Caco-2 (cell line): Measurements from ENCODE around the gene SLFN12L. TPM values are rescaled to one million over a fixed set of nuclear protein-coding genes. Genes with fewer than 3 reads are reported as not detected.

Experiments
- BruUV-seq: library from RNA; stranded (reverse); fragments of 400-500 nt; replicated peaks from 2 replicates; lab custom pipeline; 2021; lab: Mats Ljungman, UMichigan
- CTCF ChIA-PET: fragments of 300-600 bp; sonication (Branson Sonifier 250); formaldehyde crosslinking; loops from one replicate; lab custom pipeline; 2022; ENCODE audit warnings: antibody characterized with exemption; lab: Charles Lee
- POLR2A ChIA-PET: fragments of 300-600 bp; sonication (Branson Sonifier 250); formaldehyde crosslinking; loops from one replicate; lab custom pipeline; 2022; ENCODE audit warnings: antibody characterized with exemption; lab: Charles Lee
- DNase-seq, 2 experiments: peaks; one replicate each; pipeline versions ENCODE4 v3.0.0 to v3.0.0-alpha.2; 2020 to 2022
- H3K27me3 ChIP-seq: replicated peaks from 2 replicates; pipeline ENCODE4 v1.6.0; 2011; ENCODE audit warnings: low read length; ENCODE audit not compliant: control insufficient read depth, insufficient read depth
- H3K36me3 ChIP-seq: 2 replicates; pipeline ENCODE4 v1.5.1; 2011; ENCODE audit warnings: low read length; ENCODE audit not compliant: control insufficient read depth, insufficient read depth
- H3K4me1 ChIP-seq: fragments of 250-450 bp; sonication (Bioruptor Pico); 2 replicates; pipeline ENCODE4 v1.5.1; 2020; ENCODE audit warnings: mild to moderate bottlenecking
- H3K4me3 ChIP-seq: 2 replicates; pipeline ENCODE4 v1.5.1; 2011; ENCODE audit warnings: low read depth, mild to moderate bottlenecking, control low read depth, low read length
- H3K9me3 ChIP-seq: fragments of 250-450 bp; sonication (Bioruptor Pico); 2 replicates; pipeline ENCODE4 v1.5.1; 2020; ENCODE audit warnings: mild to moderate bottlenecking, moderate library complexity
- H3K27ac Mint-ChIP-seq: one replicate; pipeline ENCODE4 v1.8.0; 2022; ENCODE audit warnings: mixed read lengths; ENCODE audit not compliant: unreplicated experiment
- H3K27me3 Mint-ChIP-seq: one replicate; pipeline ENCODE4 v1.8.0; 2022; ENCODE audit warnings: mixed read lengths; ENCODE audit not compliant: insufficient read depth, unreplicated experiment
- H3K36me3 Mint-ChIP-seq: one replicate; pipeline ENCODE4 v1.8.0; 2022; ENCODE audit warnings: mild to moderate bottlenecking, mixed read lengths; ENCODE audit not compliant: insufficient read depth, unreplicated experiment
- H3K4me1 Mint-ChIP-seq: one replicate; pipeline ENCODE4 v1.8.0; 2022; ENCODE audit warnings: low read depth, mixed read lengths; ENCODE audit not compliant: unreplicated experiment
- H3K4me3 Mint-ChIP-seq: one replicate; pipeline ENCODE4 v1.8.0; 2022; ENCODE audit warnings: mild to moderate bottlenecking, moderate library complexity, mixed read lengths; ENCODE audit not compliant: unreplicated experiment
- H3K9me3 Mint-ChIP-seq: one replicate; pipeline ENCODE4 v1.8.0; 2022; ENCODE audit warnings: mixed read lengths; ENCODE audit not compliant: unreplicated experiment
- CTCF ChIP-seq, 2 experiments: fragments of 200-600 bp in 1 of 2; IDR thresholded peaks; 1 replicate in 1 of 2; 2 replicates in 1 of 2; pipeline versions ENCODE4 v1.5.1 to v1.8.0; 2011 to 2022; ENCODE audit warnings: antibody characterized with exemption in 1 of 2, control low read depth in 1 of 2, inconsistent platforms in 1 of 2, low read depth in 1 of 2, low read length in 1 of 2, mild to moderate bottlenecking in 1 of 2, moderate library complexity in 1 of 2; ENCODE audit not compliant: insufficient read depth in 1 of 2, severe bottlenecking in 1 of 2, unreplicated experiment in 1 of 2
- intact Hi-C: fragments of 100-400 bp; cut with micrococcal nuclease; formaldehyde crosslinking; loops from one replicate; pipeline ENCODE4 v1.10.0; 2022; ENCODE audit not compliant: unreplicated experiment
- total RNA-seq: library from RNA; stranded (reverse); gene quantifications from 2 replicates; pipeline ENCODE4 v1.2.3, GENCODE V29; 2022

The SLFN12L gene
- total RNA-seq, 1 experiment from 2014 or later: not detected

- no TSS peak for BruUV-seq
- no peak for DNase-seq
- H3K4me1 Mint-ChIP-seq: no peaks in the 10 kb centered on the region
- Histone ChIP-seq H3K27me3 (no peaks in the 10 kb centered on the region; the same call in none of the 2 replicates), H3K9me3 (no peaks in the 10 kb centered on the region), H3K4me3 (no peak overlapping the region), H3K36me3 (no peaks in the 10 kb centered on the region), H3K4me1 (no peaks in the 10 kb centered on the region)
- H3K4me3 Mint-ChIP-seq: no peak overlapping the region
- H3K9me3 Mint-ChIP-seq: no peaks in the 10 kb centered on the region
- TF ChIP-seq CTCF (IDR thresholded peaks at IDR 0.05; ENCODE audit: insufficient read depth in 1 of 2, low read depth in 1 of 2, low read length in 1 of 2, severe bottlenecking in 1 of 2, unreplicated experiment in 1 of 2): no peak
- peaks cover 37% of the 10 kb centered on the region for H3K27me3 Mint-ChIP-seq
- H3K27ac Mint-ChIP-seq: no peak overlapping the region
- ChIA-PET CTCF (no interaction called here), POLR2A (no interaction called here)
- intact Hi-C loops: no loop called here
- no peaks in the 10 kb centered on the region for H3K36me3 Mint-ChIP-seq
Measured at GRCh38 chr17:35548208-35548810, 10.8 kb upstream of the SLFN12L start.

GRCh38 chr17:35546487-35546886, 9.0 kb upstream of the SLFN12L start:
- ChIA-PET CTCF (interaction anchor here (1.2 kb wide), 1 partner anchor 13 kb away, joined by 3 read pairs; no protein-coding TSS in a partner anchor), POLR2A (no interaction called here)
- no peaks in the 10 kb centered on the region for H3K36me3 ChIP-seq
- no peak overlapping the region for H3K4me3 ChIP-seq
- no peak for DNase-seq
- TF ChIP-seq CTCF (IDR thresholded peaks at IDR 0.05; ENCODE audit: insufficient read depth in 1 of 2, low read depth in 1 of 2, low read length in 1 of 2, severe bottlenecking in 1 of 2, unreplicated experiment in 1 of 2): no peak
- Mint-ChIP-seq H3K27ac (no peak overlapping the region), H3K36me3 (no peaks in the 10 kb centered on the region), H3K27me3 (peaks cover 37% of the 10 kb centered on the region), H3K9me3 (no peaks in the 10 kb centered on the region), H3K4me3 (no peak overlapping the region), H3K4me1 (no peaks in the 10 kb centered on the region)
- BruUV-seq: no TSS peak
- H3K27me3 ChIP-seq: no peaks in the 10 kb centered on the region; the same call in 1 of the 2 replicates
- H3K4me1 ChIP-seq: no peaks in the 10 kb centered on the region
- intact Hi-C loops: no loop called here
- no peaks in the 10 kb centered on the region for H3K9me3 ChIP-seq

- no peaks in the 10 kb centered on the region for H3K4me1 Mint-ChIP-seq
- Histone ChIP-seq H3K9me3 (no peaks in the 10 kb centered on the region), H3K27me3 (no peaks in the 10 kb centered on the region; the same call in 1 of the 2 replicates), H3K4me3 (no peak overlapping the region), H3K4me1 (no peaks in the 10 kb centered on the region), H3K36me3 (no peaks in the 10 kb centered on the region)
- no TSS peak for BruUV-seq
- no peaks in the 10 kb centered on the region for H3K9me3 Mint-ChIP-seq
- no peak overlapping the region for H3K4me3 Mint-ChIP-seq
- no peak overlapping the region for H3K27ac Mint-ChIP-seq
- intact Hi-C loops: no loop called here
- peaks cover 36% of the 10 kb centered on the region for H3K27me3 Mint-ChIP-seq
- POLR2A ChIA-PET: interaction anchor here (0.6 kb wide), 1 partner anchor 23 kb away, joined by 3 read pairs; no protein-coding TSS in a partner anchor
- H3K36me3 Mint-ChIP-seq: no peaks in the 10 kb centered on the region
- no peak for TF ChIP-seq CTCF (IDR thresholded peaks at IDR 0.05; ENCODE audit: insufficient read depth in 1 of 2, low read depth in 1 of 2, low read length in 1 of 2, severe bottlenecking in 1 of 2, unreplicated experiment in 1 of 2)
- CTCF ChIA-PET: no interaction called here
- no peak for DNase-seq
Measured at GRCh38 chr17:35545150-35545549, 7.7 kb upstream of the SLFN12L start.
